HG02763 (cell line): ENCODE results near the gene SLC16A1.
"Not testable (repeated sequence)": the region's sequence is repeated elsewhere in the genome, so short reads cannot be mapped to it uniquely, and the experiment has no call there.

Experiments
- ATAC-seq: cut with Tn5 transposase; IDR thresholded peaks from one replicate; pipeline ENCODE4 v1.9.1; 2021; ENCODE audit warnings: mild to moderate bottlenecking, moderate library complexity; ENCODE audit not compliant: unreplicated experiment

Gene SLC16A1

GRCh38 chr1:112973788-112974187 is 17.8 kb upstream of the SLC16A1 start:
- no peak for ATAC-seq

DNA sequence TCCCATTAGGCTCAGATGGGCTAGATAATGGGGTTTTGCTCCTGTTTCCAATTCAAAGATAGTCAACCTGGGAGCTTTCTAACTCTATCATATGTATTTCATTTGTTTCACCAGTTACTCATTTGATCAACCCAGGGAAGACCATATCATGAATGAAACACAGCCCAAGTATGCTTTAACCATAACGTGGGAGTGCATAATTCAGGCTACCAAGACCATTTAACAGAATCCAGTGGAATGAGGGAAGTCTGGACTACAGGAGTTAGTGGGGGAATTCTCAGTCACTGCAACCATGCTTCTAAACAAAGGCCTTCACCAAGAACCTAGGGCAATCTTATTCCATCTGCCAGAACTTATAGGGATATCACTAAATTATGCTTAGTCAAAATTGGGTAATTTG is 15.0 kb upstream of the SLC16A1 start:
- ATAC-seq, result no peak

DNA sequence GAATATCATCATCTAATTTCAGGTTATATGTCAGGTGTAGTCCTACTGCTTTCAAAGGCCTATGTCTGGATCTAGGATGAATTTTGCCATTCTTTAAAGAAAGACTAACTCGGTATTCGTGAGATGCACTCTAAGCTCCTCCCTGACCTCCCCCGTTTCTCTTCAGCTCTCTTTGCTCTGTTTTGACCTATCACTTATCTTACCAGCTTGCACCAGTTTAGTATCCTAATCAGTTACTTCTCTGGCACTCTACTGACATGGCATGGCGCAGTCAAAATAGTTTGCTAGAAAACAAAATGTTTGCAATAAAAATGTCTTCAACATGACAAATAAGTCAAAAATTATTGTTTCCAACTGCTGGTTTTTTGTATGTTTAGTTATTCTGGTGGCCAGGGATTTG is 8.4 kb upstream of the SLC16A1 start:
- no peak for ATAC-seq

GRCh38 chr1:112961072-112961471 is 5.1 kb upstream of the SLC16A1 start:
- ATAC-seq, result no peak

- ATAC-seq, result no peak
These were observed 4.4 kb upstream of the SLC16A1 start for GRCh38 chr1:112960384-112960783.

- ATAC-seq, result not testable (repeated sequence)
These were observed 2.2 kb upstream of the SLC16A1 start for GRCh38 chr1:112958236-112958635.

- ATAC-seq, result peak; percentile 46
These were observed 1.3 kb upstream of the SLC16A1 start for GRCh38 chr1:112957133-112957812.

DNA sequence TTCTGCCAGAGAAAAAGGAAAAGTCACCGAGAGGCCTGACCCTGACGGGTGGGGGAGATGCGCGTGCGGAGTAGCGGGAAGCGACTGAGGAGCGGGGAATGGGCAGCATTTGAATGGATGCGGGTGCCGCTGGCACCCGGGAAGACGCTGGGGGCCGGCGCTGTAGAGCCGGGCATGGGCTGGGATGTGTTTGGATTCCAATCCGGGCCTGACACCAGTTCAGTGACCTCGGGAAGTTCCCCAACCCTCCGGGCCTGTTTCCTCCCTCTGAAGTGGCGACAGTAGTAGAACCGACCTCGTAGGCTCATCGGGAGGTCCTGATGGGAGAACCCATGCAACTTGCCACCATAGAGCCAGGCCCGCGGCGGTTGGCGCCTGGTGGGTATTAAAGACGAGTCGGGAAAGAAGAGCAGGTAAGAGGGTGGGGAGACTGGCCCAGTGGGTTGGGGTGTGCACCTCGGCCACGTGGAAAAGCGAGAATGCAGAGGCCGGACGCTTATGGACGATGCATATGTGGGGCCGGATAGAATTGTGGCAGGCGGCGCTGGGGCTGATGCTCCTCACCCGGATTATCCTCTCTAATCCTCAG is 642 bp upstream of the SLC16A1 start:
- ATAC-seq, result peak; percentile 4

- no peak for ATAC-seq
These were observed 837 bp downstream of the SLC16A1 start for GRCh38 chr1:112954945-112955772.

- ATAC-seq, result no peak
These were observed 1.9 kb downstream of the SLC16A1 start for GRCh38 chr1:112954017-112954650.

DNA sequence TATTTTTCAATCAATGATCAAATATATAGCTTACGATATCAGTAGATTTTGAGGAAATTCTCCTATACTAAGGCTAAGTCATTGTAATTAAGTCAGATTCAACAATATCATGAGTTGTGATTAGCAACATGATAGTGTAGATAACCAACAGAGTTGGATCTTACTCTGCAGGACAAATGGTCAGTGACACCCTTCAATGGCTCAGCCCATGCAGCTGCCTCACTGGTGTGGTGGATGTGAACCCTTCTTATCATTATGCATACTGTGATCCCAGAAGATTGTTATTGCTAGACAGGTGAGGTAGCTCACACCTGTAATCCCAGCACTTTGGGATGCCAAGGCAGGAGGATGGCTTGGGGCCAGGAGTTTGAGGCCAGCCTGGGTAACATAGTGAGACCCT is 5.6 kb downstream of the SLC16A1 start:
- no peak for ATAC-seq

DNA sequence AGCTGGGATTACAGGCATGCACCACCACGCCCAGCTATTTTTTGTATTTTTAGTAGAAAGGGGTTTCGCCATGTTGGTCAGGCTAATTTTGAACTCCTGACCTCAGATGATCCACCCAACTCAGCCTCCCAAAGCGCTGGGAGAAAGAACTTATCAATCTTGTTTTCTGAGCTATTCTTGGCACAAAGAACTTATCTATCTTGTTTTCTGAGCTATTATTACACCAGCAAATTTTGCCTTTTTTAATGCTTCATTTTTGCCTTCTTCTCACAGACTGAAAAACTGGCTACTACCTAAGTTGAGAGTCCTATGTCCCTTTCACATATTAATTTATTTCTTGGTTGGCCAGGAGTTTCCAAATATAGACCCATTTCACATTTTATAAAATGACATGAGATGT is 9.3 kb downstream of the SLC16A1 start:
- no peak for ATAC-seq

GRCh38 chr1:112939810-112940209 is 16.2 kb downstream of the SLC16A1 start:
- ATAC-seq, result no peak

- no peak for ATAC-seq
These were observed 17.8 kb downstream of the SLC16A1 start for GRCh38 chr1:112938210-112938609.

- no peak for ATAC-seq
These were observed 18.5 kb downstream of the SLC16A1 start for GRCh38 chr1:112937495-112937894.

- ATAC-seq, result no peak
These were observed 18.9 kb downstream of the SLC16A1 start for GRCh38 chr1:112937070-112937469.

- ATAC-seq, result no peak
These were observed 20.4 kb downstream of the SLC16A1 start for GRCh38 chr1:112935461-112936111.

DNA sequence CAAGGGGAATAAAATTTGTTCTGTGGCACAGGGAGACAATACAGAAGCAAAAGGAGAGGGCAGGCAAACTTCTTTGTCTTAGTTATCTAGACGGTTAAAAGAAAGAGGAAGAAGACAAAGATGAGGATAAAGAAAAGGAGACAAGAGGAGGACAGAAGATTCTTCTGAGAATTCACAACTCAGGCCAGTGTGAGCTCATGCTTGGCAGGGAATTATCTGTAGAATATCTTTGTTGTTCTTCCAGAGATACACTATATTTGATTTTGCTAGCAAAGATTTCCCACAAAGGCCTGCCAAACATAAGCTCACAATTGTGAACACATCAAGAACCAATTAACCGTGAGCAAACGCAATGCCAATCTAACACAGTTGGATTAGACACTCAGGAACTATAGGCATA is 21.4 kb downstream of the SLC16A1 start:
- ATAC-seq, result no peak

GRCh38 chr1:112933820-112934571 is 22.0 kb downstream of the SLC16A1 start:
- no peak for ATAC-seq

- no peak for ATAC-seq
These were observed 26.0 kb downstream of the SLC16A1 start for GRCh38 chr1:112929979-112930378.
